Type B pancreatic cell (in vitro differentiated cells): Measurements from ENCODE around the gene CPTP. TPM values are rescaled to one million over a fixed set of nuclear protein-coding genes. Genes with fewer than 3 reads are reported as not detected.
A peak's percentile ranks its signal among the peaks of the same experiment; 100 is the strongest.

Source experiments
- DNase-seq: peaks from one replicate; pipeline ENCODE4 v3.0.0; 2021; ENCODE audit warnings: mixed read lengths; ENCODE audit not compliant: unreplicated experiment; ENCODE audit errors: extremely low spot score
- H3K27ac Mint-ChIP-seq: 2 replicates; pipeline ENCODE4 v1.8.0; 2021; ENCODE audit warnings: mild to moderate bottlenecking, mixed read lengths
- H3K27me3 Mint-ChIP-seq: 2 replicates; pipeline ENCODE4 v1.8.0; 2021; ENCODE audit warnings: mixed read lengths
- H3K36me3 Mint-ChIP-seq: 2 replicates; pipeline ENCODE4 v1.8.0; 2021; ENCODE audit warnings: mixed read lengths
- H3K4me1 Mint-ChIP-seq: one replicate; pipeline ENCODE4 v1.8.0; 2021; ENCODE audit warnings: mixed read lengths; ENCODE audit not compliant: unreplicated experiment
- H3K4me3 Mint-ChIP-seq: 2 replicates; pipeline ENCODE4 v1.8.0; 2021; ENCODE audit warnings: mild to moderate bottlenecking, mixed read lengths
- H3K9me3 Mint-ChIP-seq: 2 replicates; pipeline ENCODE4 v1.8.0; 2021; ENCODE audit warnings: mixed read lengths
- CTCF ChIP-seq: fragments of 200-600 bp; sonication (generic); conservative IDR thresholded peaks from 2 replicates; pipeline ENCODE4 v1.5.0; 2021; ENCODE audit warnings: antibody characterized with exemption, mild to moderate bottlenecking
- total RNA-seq: library from RNA; stranded (reverse); gene quantifications from 2 replicates; pipeline ENCODE4 v1.2.1, GENCODE V29; 2021; ENCODE audit warnings: low replicate concordance

Gene CPTP
- total RNA-seq, 1 donor from 2014 or later, result 24.2 TPM

- DNase-seq, result no peak
- TF ChIP-seq CTCF, result no peak
- Mint-ChIP-seq H3K9me3 (no peaks in the 10 kb centered on the region), H3K4me1 (peaks cover 6% of the 10 kb centered on the region), H3K4me3 (no peak overlapping the region), H3K36me3 (no peaks in the 10 kb centered on the region), H3K27me3 (no peaks in the 10 kb centered on the region), H3K27ac (no peak overlapping the region)
Observed at GRCh38 chr1:1291023-1291528, 33.5 kb upstream of the CPTP start.

- DNase-seq, result no peak
- H3K27ac Mint-ChIP-seq, result peak overlapping the region; percentile 41
- no peak overlapping the region for H3K4me3 Mint-ChIP-seq
- no peaks in the 10 kb centered on the region for H3K36me3 Mint-ChIP-seq
- H3K4me1 Mint-ChIP-seq, result peaks cover 6% of the 10 kb centered on the region
- peak; percentile 79 for TF ChIP-seq CTCF
- H3K27me3 Mint-ChIP-seq, result no peaks in the 10 kb centered on the region
- no peaks in the 10 kb centered on the region for H3K9me3 Mint-ChIP-seq
Observed at GRCh38 chr1:1291548-1292441, 32.8 kb upstream of the CPTP start.

DNA sequence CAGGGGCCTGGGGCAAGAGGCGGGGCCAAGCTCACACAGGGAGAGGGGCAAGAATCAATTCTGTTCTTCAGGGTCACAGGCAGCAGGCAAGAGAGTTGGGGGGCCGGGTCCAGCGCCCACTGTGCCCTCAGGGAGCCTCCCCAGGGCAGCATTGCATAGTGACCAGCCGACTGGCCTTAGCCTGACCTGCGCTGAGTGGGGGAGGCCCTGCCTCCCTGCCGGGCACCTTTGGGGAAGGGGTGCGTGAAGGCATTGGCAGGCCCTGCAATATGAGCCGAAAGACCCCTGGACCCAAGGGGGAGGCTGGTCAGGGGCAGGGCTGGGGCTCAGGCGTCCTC lies 32.2 kb upstream of the CPTP start:
- Mint-ChIP-seq H3K9me3 (no peaks in the 10 kb centered on the region), H3K4me3 (no peak overlapping the region), H3K27me3 (no peaks in the 10 kb centered on the region), H3K4me1 (peaks cover 6% of the 10 kb centered on the region), H3K36me3 (no peaks in the 10 kb centered on the region), H3K27ac (no peak overlapping the region)
- TF ChIP-seq CTCF, result no peak
- no peak for DNase-seq

GRCh38 chr1:1292851-1293250 lies 31.8 kb upstream of the CPTP start:
- TF ChIP-seq CTCF, result no peak
- Mint-ChIP-seq H3K36me3 (no peaks in the 10 kb centered on the region), H3K9me3 (no peaks in the 10 kb centered on the region), H3K4me1 (peaks cover 6% of the 10 kb centered on the region), H3K27me3 (no peaks in the 10 kb centered on the region), H3K27ac (no peak overlapping the region), H3K4me3 (no peak overlapping the region)
- no peak for DNase-seq

DNA sequence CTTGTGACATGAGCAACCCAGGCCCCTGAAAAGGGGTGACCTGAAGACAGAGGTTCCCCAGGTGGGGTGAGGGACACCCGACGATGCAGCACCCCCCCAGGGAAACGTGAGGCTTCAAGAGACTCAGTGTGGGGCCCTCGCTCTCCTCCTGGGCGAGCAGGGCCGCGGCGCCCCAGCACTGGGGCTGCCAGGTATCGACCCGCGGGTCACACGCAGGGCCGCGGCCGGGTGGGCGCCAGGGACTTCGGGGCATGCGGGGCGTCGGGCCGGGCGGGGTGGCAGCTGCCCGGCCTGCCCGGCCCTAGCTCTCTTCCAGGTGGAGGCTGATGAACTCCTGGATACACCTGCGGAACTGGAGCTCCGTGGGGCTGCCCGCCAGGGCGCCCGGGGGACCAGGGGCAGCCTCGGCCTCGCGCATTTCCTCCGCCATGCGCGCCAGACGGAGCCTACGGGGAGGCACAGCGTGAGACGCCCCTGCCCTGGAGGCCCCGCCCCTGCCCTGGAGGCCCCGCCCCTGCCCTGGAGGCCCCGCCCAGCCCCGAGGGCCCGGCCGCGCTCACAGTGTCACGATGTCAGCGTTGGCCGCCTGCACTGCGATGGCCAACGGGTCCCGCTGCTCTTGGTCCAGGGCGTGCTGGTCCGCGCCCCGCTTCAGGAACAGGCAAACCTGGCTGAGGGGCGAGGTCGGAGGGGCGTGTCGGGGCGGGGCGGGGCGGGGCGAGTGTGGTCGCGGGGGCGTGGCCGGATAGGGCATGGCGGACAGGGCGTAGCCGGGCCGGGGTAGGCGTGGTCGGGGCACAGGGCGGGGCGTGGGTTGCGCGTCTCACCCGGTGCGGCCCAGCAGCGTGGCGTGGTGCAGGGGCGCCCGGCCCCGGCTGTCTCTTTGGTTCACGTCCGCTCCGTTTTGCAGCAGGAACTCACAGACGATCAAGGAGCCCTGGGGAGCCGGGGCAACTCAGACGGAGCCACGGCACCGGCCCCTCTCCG lies 31.0 kb upstream of the CPTP start:
- no peaks in the 10 kb centered on the region for H3K36me3 Mint-ChIP-seq
- DNase-seq, result no peak

More for the DNA sequence above, 31.0 kb upstream of the CPTP start:
- Mint-ChIP-seq H3K4me3 (no peak overlapping the region), H3K27me3 (no peaks in the 10 kb centered on the region), H3K9me3 (no peaks in the 10 kb centered on the region), H3K27ac (no peak overlapping the region), H3K4me1 (peaks cover 6% of the 10 kb centered on the region)
- TF ChIP-seq CTCF, result no peak
